ENCODE data around the gene KIF23. TPM values are rescaled to one million over a fixed set of nuclear protein-coding genes. Genes with fewer than 3 reads are reported as not detected.
A peak's percentile ranks its signal among the peaks of the same experiment; 100 is the strongest.
"Not testable (repeated sequence)": the region's sequence is repeated elsewhere in the genome, so short reads cannot be mapped to it uniquely, and the experiment has no call there.

Gene KIF23
- polyA plus RNA-seq, 2 donors = 4.7 to 8.1 TPM

DNA sequence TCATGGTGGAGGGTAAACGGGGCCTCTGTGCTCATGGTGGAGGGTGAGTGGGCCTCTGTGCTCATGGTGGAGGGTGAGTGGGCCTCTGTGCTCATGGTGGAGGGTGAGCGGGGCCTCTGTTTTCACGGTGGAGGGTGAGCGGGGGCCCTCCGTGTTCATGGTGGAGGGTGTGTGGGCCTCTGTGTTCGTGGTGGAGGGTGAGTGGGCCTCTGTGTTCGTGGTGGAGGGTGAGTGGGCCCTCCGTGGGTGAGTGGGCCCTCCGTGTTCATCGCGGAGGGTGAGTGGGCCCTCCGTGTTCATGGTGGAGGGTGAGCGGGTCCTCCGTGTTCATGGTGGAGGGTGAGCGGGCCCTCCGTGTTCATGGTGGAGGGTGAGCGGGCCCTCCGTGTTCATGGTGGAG lies 30.1 kb upstream of the KIF23 start:
- not testable (repeated sequence) for H3K9me3 ChIP-seq (ENCODE audit: control insufficient read depth in 2 of 2, insufficient read depth in 1 of 2, low read depth in 1 of 2, low read length in 1 of 2); H3K4me3 ChIP-seq (ENCODE audit: low read depth in 1 of 2, low read length in 2 of 2); H3K27me3 ChIP-seq (ENCODE audit: control insufficient read depth in 1 of 2, insufficient read depth in 2 of 2, low read length in 2 of 2); H3K27ac ChIP-seq (ENCODE audit: low read depth in 2 of 2, low read length in 1 of 2)
- H3K4me1 ChIP-seq (ENCODE audit: control insufficient read depth in 2 of 2, insufficient read depth in 2 of 2, low read length in 1 of 2) = peaks cover 0 to 11% of the 10 kb centered on the region in 2 donors
- WGBS, 2 donors = 96 to 97% methylated on average over 15 to 16 of the region's 18 CpGs
- H3K36me3 ChIP-seq (ENCODE audit: control insufficient read depth in 2 of 2, insufficient read depth in 2 of 2, low read length in 1 of 2) = peaks cover 0 to 13% of the 10 kb centered on the region in 2 donors

DNA sequence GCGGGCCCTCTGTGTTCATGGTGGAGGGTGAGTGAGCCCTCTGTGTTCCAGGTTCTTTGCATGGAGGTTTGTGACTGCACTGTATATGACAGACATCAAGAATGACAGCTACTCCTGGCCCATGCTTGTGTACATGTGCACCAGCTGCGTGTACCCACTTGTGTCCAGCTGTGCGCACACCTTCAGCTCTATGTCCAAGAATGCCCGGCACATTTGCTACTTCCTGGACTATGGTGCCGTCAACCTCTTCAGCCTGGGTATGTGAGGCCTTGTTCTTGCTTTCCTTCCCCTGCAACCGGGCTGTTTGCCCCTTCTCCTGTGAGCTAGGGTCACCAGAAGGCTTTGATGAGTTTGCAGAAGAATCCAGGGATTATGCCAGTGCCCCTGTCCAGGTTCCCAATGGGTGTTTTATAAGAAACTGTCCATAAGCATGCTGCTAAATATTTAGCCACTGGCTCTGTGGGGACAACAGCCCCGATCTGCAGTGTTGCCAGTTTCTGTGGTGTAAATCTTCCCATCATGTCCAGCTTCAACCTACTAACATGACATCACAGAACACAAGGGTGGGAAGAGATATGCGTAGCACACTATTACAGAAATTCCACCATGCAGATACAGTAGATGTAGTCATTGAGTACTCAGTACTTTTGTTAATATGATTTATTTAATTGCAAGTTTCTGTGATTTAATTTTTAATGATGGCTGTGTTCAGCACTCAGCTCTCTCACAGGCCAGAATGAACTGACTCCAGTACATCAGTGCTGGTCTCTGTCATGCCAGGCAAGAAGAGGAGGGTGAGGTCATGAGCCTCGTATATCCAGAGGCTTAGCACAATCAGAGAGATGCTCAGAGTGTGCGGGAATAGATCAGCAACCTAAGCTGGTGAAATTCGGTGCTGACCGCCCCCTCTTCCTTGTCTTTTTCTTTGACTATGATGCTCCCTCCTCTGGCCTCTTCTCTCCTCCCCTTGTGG lies 29.2 kb upstream of the KIF23 start:
- Histone ChIP-seq H3K9me3 (ENCODE audit: control insufficient read depth in 2 of 2, insufficient read depth in 1 of 2, low read depth in 1 of 2, low read length in 1 of 2) (peaks cover 0 to 4% of the 10 kb centered on the region in 2 donors), H3K4me3 (ENCODE audit: low read depth in 1 of 2, low read length in 2 of 2) (no peak overlapping the region), H3K36me3 (ENCODE audit: control insufficient read depth in 2 of 2, insufficient read depth in 2 of 2, low read length in 1 of 2) (peaks cover 0 to 13% of the 10 kb centered on the region in 2 donors), H3K27ac (ENCODE audit: low read depth in 2 of 2, low read length in 1 of 2) (no peak overlapping the region), H3K27me3 (ENCODE audit: control insufficient read depth in 1 of 2, insufficient read depth in 2 of 2, low read length in 2 of 2) (no peaks in the 10 kb centered on the region), H3K4me1 (ENCODE audit: control insufficient read depth in 2 of 2, insufficient read depth in 2 of 2, low read length in 1 of 2) (peaks cover 0 to 14% of the 10 kb centered on the region in 2 donors)
- 92 to 93% methylated on average over 12 of the region's 12 CpGs for WGBS, 2 donors

DNA sequence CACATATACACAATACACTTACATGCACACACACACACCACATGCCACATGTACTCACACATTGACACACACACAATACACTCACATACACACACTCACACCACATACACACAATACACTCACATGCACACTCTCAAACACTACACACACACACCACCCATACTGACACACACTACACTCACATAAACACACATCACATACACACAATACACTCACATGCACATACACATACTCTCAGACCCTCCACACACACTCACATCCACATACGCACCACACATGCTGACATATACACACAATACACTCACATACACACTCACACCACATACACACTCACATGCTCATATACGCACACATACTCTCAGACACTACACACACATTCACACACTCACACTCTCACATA lies 28.3 kb upstream of the KIF23 start:
- peaks cover 0 to 4% of the 10 kb centered on the region in 2 donors for H3K9me3 ChIP-seq (ENCODE audit: control insufficient read depth in 2 of 2, insufficient read depth in 1 of 2, low read depth in 1 of 2, low read length in 1 of 2)
- peaks cover 0 to 11% of the 10 kb centered on the region in 2 donors for H3K36me3 ChIP-seq (ENCODE audit: control insufficient read depth in 2 of 2, insufficient read depth in 2 of 2, low read length in 1 of 2)
- H3K27me3 ChIP-seq (ENCODE audit: control insufficient read depth in 1 of 2, insufficient read depth in 2 of 2, low read length in 2 of 2) = no peaks in the 10 kb centered on the region
- WGBS, 2 donors = 96 to 99% methylated on average over 2 of the region's 2 CpGs
- no peak overlapping the region for H3K27ac ChIP-seq (ENCODE audit: low read depth in 2 of 2, low read length in 1 of 2)
- H3K4me3 ChIP-seq (ENCODE audit: low read depth in 1 of 2, low read length in 2 of 2) = no peak overlapping the region
- H3K4me1 ChIP-seq (ENCODE audit: control insufficient read depth in 2 of 2, insufficient read depth in 2 of 2, low read length in 1 of 2) = peaks cover 0 to 15% of the 10 kb centered on the region in 2 donors

DNA sequence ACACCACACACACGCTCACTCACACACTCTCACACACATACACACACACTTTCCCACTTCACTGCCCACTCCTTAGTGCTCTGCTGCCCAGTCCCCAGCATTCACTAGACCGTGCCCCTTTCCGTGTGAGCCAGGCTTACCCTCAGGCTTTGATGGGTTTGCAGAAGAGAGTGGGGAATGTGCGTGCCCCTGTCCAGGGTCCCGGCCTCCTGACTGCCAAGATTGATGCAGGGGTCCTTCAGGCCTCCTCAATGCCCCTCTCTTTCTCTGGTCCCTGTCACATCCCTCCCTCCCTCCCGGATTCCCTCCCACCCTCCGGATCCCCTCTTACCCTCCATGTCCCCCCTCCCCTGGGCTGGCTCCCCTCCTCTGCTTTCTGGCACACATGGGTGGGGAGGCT lies 27.9 kb upstream of the KIF23 start:
- Histone ChIP-seq H3K9me3 (ENCODE audit: control insufficient read depth in 2 of 2, insufficient read depth in 1 of 2, low read depth in 1 of 2, low read length in 1 of 2) (peaks cover 0 to 4% of the 10 kb centered on the region in 2 donors), H3K27me3 (ENCODE audit: control insufficient read depth in 1 of 2, insufficient read depth in 2 of 2, low read length in 2 of 2) (no peaks in the 10 kb centered on the region), H3K4me3 (ENCODE audit: low read depth in 1 of 2, low read length in 2 of 2) (no peak overlapping the region), H3K27ac (ENCODE audit: low read depth in 2 of 2, low read length in 1 of 2) (no peak overlapping the region), H3K4me1 (ENCODE audit: control insufficient read depth in 2 of 2, insufficient read depth in 2 of 2, low read length in 1 of 2) (peaks cover 0 to 17% of the 10 kb centered on the region in 2 donors), H3K36me3 (ENCODE audit: control insufficient read depth in 2 of 2, insufficient read depth in 2 of 2, low read length in 1 of 2) (peaks cover 0 to 11% of the 10 kb centered on the region in 2 donors)
- WGBS, 2 donors = 87 to 95% methylated on average over 7 of the region's 7 CpGs

DNA sequence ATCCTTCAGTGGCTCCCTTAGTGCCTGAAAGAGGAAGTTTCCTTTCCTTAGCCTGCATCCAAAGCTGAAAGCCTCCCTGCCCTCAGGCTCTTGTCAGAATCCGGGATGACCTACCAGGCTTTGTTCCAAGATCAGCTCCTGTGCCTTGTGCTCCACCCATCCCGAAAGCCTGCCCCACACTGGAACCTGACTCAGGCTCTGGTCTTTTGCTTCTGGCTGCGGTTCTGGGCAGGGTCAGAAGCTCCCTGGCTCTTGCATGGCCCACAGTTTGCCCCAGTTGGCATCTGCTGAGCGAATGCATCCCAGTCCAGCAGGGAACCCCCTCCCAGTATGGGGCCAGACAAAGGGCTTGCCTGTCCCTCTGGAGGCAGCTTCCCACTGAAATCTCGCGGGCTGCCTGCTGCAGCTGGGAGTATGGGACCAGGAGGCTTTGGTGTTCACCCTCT lies 25.9 kb upstream of the KIF23 start:
- H3K27me3 ChIP-seq (ENCODE audit: control insufficient read depth in 1 of 2, insufficient read depth in 2 of 2, low read length in 2 of 2) = no peaks in the 10 kb centered on the region
- WGBS, 2 donors = 45 to 67% methylated on average over 6 of the region's 6 CpGs
- peaks cover 0 to 20% of the 10 kb centered on the region in 2 donors for H3K4me1 ChIP-seq (ENCODE audit: control insufficient read depth in 2 of 2, insufficient read depth in 2 of 2, low read length in 1 of 2)
- peaks cover 0 to 11% of the 10 kb centered on the region in 2 donors for H3K36me3 ChIP-seq (ENCODE audit: control insufficient read depth in 2 of 2, insufficient read depth in 2 of 2, low read length in 1 of 2)
- peaks cover 0 to 4% of the 10 kb centered on the region in 2 donors for H3K9me3 ChIP-seq (ENCODE audit: control insufficient read depth in 2 of 2, insufficient read depth in 1 of 2, low read depth in 1 of 2, low read length in 1 of 2)
- H3K4me3 ChIP-seq (ENCODE audit: low read depth in 1 of 2, low read length in 2 of 2) = no peak overlapping the region
- no peak overlapping the region for H3K27ac ChIP-seq (ENCODE audit: low read depth in 2 of 2, low read length in 1 of 2)

DNA sequence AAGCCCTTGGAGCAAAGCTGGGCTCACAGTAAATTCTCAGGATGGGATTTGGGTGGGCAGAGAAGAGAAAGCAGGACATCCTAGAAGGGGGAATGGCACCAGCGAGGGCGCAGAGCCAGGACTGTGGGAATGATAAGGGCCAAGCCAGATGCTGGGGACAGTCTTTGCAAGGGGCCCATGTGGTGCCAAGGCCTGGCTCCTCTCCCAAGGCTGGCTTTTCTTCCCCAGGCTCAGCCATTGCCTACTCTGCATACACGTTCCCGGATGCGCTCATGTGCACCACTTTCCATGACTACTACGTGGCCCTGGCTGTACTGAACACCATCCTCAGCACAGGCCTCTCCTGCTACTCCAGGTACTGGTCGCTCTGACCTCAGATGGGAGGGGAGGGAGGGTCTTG lies 24.7 kb upstream of the KIF23 start:
- Histone ChIP-seq H3K36me3 (ENCODE audit: control insufficient read depth in 2 of 2, insufficient read depth in 2 of 2, low read length in 1 of 2) (peaks cover 0 to 11% of the 10 kb centered on the region in 2 donors), H3K27me3 (ENCODE audit: control insufficient read depth in 1 of 2, insufficient read depth in 2 of 2, low read length in 2 of 2) (no peaks in the 10 kb centered on the region), H3K4me1 (ENCODE audit: control insufficient read depth in 2 of 2, insufficient read depth in 2 of 2, low read length in 1 of 2) (peaks cover 0 to 20% of the 10 kb centered on the region in 2 donors), H3K4me3 (ENCODE audit: low read depth in 1 of 2, low read length in 2 of 2) (no peak overlapping the region), H3K9me3 (ENCODE audit: control insufficient read depth in 2 of 2, insufficient read depth in 1 of 2, low read depth in 1 of 2, low read length in 1 of 2) (peaks cover 0 to 4% of the 10 kb centered on the region in 2 donors), H3K27ac (ENCODE audit: low read depth in 2 of 2, low read length in 1 of 2) (no peak overlapping the region)
- 80 to 93% methylated on average over 7 of the region's 7 CpGs for WGBS, 2 donors

DNA sequence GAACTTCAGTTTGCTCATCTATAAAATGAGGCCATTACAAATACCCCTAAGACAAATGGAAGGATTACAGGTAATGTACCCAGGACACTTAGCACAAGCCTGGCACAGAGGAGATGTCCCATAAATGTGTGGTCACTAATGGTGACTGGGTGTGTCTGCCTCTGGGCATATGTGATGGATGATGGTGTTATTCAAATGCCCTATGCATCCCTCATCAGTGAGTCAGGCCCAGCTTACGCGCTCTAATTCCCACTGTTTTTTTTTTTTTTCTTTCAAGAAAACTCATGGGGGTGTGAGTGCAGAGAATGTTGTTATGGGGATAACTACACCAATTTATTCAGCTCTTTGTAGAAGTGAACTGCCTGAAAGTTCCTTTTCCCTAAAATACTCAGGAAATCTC lies 23.6 kb upstream of the KIF23 start:
- peaks cover 0 to 4% of the 10 kb centered on the region in 2 donors for H3K9me3 ChIP-seq (ENCODE audit: control insufficient read depth in 2 of 2, insufficient read depth in 1 of 2, low read depth in 1 of 2, low read length in 1 of 2)
- WGBS, 2 donors = 61 to 63% methylated on average over 2 of the region's 2 CpGs
- peaks cover 0 to 6% of the 10 kb centered on the region in 2 donors for H3K36me3 ChIP-seq (ENCODE audit: control insufficient read depth in 2 of 2, insufficient read depth in 2 of 2, low read length in 1 of 2)
- peak overlapping the region; percentile 90 to 96 for H3K27ac ChIP-seq (ENCODE audit: low read depth in 2 of 2, low read length in 1 of 2)
- peaks cover 0 to 20% of the 10 kb centered on the region in 2 donors for H3K4me1 ChIP-seq (ENCODE audit: control insufficient read depth in 2 of 2, insufficient read depth in 2 of 2, low read length in 1 of 2)
- H3K4me3 ChIP-seq (ENCODE audit: low read depth in 1 of 2, low read length in 2 of 2) = no peak overlapping the region
- no peaks in the 10 kb centered on the region for H3K27me3 ChIP-seq (ENCODE audit: control insufficient read depth in 1 of 2, insufficient read depth in 2 of 2, low read length in 2 of 2)

DNA sequence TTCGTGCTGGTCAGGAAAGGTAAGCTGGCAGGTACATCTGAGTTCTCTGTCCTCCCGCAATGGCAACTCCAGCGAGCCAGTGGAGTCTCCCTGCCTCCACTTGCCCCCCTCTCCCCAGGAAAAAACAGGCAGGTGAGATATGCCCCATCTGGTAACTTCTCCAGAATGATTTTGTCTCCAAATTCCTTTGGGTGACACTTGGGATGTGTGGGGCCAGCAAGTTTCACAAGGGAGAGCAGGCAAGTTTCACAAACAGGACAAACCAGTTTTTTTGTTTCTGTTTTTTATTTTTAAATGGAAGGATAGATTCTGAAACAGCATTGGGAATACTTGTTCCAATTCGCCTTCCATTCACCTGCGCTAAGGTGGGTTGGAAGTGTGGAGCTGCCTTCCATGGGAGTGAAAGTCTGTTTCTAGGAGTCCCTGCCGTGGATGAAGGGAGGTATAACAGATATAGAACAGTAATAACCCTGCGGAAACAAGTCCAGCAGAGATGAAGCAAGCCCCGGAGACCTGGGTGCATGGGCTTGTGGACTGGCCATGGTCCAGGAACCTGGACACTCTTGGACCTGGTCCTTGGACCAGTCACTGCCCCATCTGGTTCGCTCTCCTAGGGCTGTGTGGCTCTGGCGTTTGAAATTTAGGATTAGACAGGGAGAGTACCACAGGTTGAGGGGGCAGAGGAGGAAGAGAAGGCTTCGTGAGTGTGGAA lies 22.9 kb upstream of the KIF23 start:
- H3K9me3 ChIP-seq (ENCODE audit: control insufficient read depth in 2 of 2, insufficient read depth in 1 of 2, low read depth in 1 of 2, low read length in 1 of 2) = no peaks in the 10 kb centered on the region
- H3K27me3 ChIP-seq (ENCODE audit: control insufficient read depth in 1 of 2, insufficient read depth in 2 of 2, low read length in 2 of 2) = no peaks in the 10 kb centered on the region
- H3K36me3 ChIP-seq (ENCODE audit: control insufficient read depth in 2 of 2, insufficient read depth in 2 of 2, low read length in 1 of 2) = no peaks in the 10 kb centered on the region
- H3K4me1 ChIP-seq (ENCODE audit: control insufficient read depth in 2 of 2, insufficient read depth in 2 of 2, low read length in 1 of 2) = peaks cover 0 to 20% of the 10 kb centered on the region in 2 donors
- WGBS, 2 donors = 57 to 68% methylated on average over 11 of the region's 11 CpGs
- H3K4me3 ChIP-seq (ENCODE audit: low read depth in 1 of 2, low read length in 2 of 2) = peak overlapping the region in 1 of 2 donors; percentile 4
- H3K27ac ChIP-seq (ENCODE audit: low read depth in 2 of 2, low read length in 1 of 2) = peak overlapping the region; percentile 90 to 96

DNA sequence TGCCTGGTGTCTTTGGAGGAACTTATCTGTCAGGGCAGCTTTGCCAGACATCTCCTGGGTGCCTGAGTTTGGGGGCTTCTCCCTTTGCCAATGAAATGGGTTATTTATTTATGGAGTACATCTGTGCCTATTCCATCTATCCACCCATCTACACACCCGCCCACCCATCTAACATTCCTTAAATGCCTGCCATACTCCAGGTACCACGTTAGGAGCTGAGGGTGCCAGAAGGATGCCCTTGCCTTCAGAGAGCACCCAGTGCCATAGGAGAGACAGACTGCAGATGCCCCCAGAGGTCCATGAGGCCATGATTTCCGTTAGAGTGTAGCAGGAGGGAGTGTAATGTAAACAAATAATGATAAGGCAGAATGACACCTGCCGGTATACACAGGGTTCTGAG lies 21.8 kb upstream of the KIF23 start:
- no peaks in the 10 kb centered on the region for H3K9me3 ChIP-seq (ENCODE audit: control insufficient read depth in 2 of 2, insufficient read depth in 1 of 2, low read depth in 1 of 2, low read length in 1 of 2)
- H3K27me3 ChIP-seq (ENCODE audit: control insufficient read depth in 1 of 2, insufficient read depth in 2 of 2, low read length in 2 of 2) = no peaks in the 10 kb centered on the region
- no peak overlapping the region for H3K4me3 ChIP-seq (ENCODE audit: low read depth in 1 of 2, low read length in 2 of 2)
- H3K4me1 ChIP-seq (ENCODE audit: control insufficient read depth in 2 of 2, insufficient read depth in 2 of 2, low read length in 1 of 2) = peaks cover 0 to 20% of the 10 kb centered on the region in 2 donors
- H3K27ac ChIP-seq (ENCODE audit: low read depth in 2 of 2, low read length in 1 of 2) = no peak overlapping the region
- 62 to 69% methylated on average over 4 of the region's 4 CpGs for WGBS, 2 donors
- H3K36me3 ChIP-seq (ENCODE audit: control insufficient read depth in 2 of 2, insufficient read depth in 2 of 2, low read length in 1 of 2) = no peaks in the 10 kb centered on the region

All from esophagus (tissue), 2 donors.